HG03280 (cell line): ENCODE measurements around the gene ANXA8.
"Not testable (repeated sequence)": the region's sequence is repeated elsewhere in the genome, so short reads cannot be mapped to it uniquely, and the experiment has no call there.

ENCODE experiments used
- ATAC-seq: cut with Tn5 transposase; IDR thresholded peaks from one replicate; pipeline ENCODE4 v1.9.1; 2021; ENCODE audit warnings: mild to moderate bottlenecking, moderate library complexity; ENCODE audit not compliant: unreplicated experiment

Gene ANXA8

GRCh38 chr10:47465216-47465917, 18.5 kb downstream of the ANXA8 start:
- ATAC-seq, result not testable (repeated sequence)

GRCh38 chr10:47462577-47463358, 21.1 kb downstream of the ANXA8 start:
- ATAC-seq, result not testable (repeated sequence)

- not testable (repeated sequence) for ATAC-seq
Observed at GRCh38 chr10:47461261-47461687, 22.6 kb downstream of the ANXA8 start.

- no peak for ATAC-seq
Observed at GRCh38 chr10:47458466-47459154, 25.3 kb downstream of the ANXA8 start.

GRCh38 chr10:47457826-47458225, 26.1 kb downstream of the ANXA8 start:
- ATAC-seq, result no peak

- ATAC-seq, result no peak
Observed at GRCh38 chr10:47457528-47457820, 26.4 kb downstream of the ANXA8 start.

- ATAC-seq, result no peak
Observed at GRCh38 chr10:47456794-47457527, 27.0 kb downstream of the ANXA8 start.

GRCh38 chr10:47456079-47456785, 27.7 kb downstream of the ANXA8 start:
- no peak for ATAC-seq

- ATAC-seq, result not testable (repeated sequence)
Observed at GRCh38 chr10:47455350-47456078, 28.4 kb downstream of the ANXA8 start.

- ATAC-seq, result no peak
Observed at GRCh38 chr10:47454780-47455058, 29.2 kb downstream of the ANXA8 start.

GRCh38 chr10:47454008-47454779, 29.7 kb downstream of the ANXA8 start:
- ATAC-seq, result no peak

GRCh38 chr10:47453141-47454007, 30.5 kb downstream of the ANXA8 start:
- ATAC-seq, result no peak

- ATAC-seq, result no peak
Observed at GRCh38 chr10:47452495-47453140, 31.3 kb downstream of the ANXA8 start.

- no peak for ATAC-seq
Observed at GRCh38 chr10:47451998-47452494, 31.9 kb downstream of the ANXA8 start.

- no peak for ATAC-seq
Observed at GRCh38 chr10:47451273-47451997, 32.5 kb downstream of the ANXA8 start.

GRCh38 chr10:47450442-47450841, 33.5 kb downstream of the ANXA8 start:
- ATAC-seq, result no peak

GRCh38 chr10:47449979-47450378, 33.9 kb downstream of the ANXA8 start:
- no peak for ATAC-seq
